Sigmoid colon (tissue), 7 donors: ENCODE measurements around the gene HIRA. TPM values are rescaled to one million over a fixed set of nuclear protein-coding genes. Genes with fewer than 3 reads are reported as not detected.

Experiments
- DNase-seq: peaks from one replicate; pipeline ENCODE4 v3.0.0-alpha.2; 2019
- H3K27ac ChIP-seq, 4 donors: fragments of 200-600 bp; sonication (generic); one replicate each; pipeline ENCODE4 v1.5.1; 2016 to 2019; ENCODE audit warnings: mild to moderate bottlenecking in 1 of 4
- H3K27me3 ChIP-seq, 3 donors: fragments of 200-600 bp; sonication (generic); one replicate each; pipeline ENCODE4 v1.5.1; 2019; ENCODE audit warnings: mild to moderate bottlenecking in 1 of 3
- H3K36me3 ChIP-seq, 4 donors: fragments of 200-600 bp; sonication (generic); one replicate each; pipeline ENCODE4 v1.5.1; 2016 to 2019
- H3K4me1 ChIP-seq, 4 donors: fragments of 200-600 bp; sonication (generic); one replicate each; pipeline ENCODE4 v1.5.1; 2017 to 2019
- H3K4me3 ChIP-seq, 4 donors: fragments of 200-600 bp; sonication (generic); one replicate each; pipeline ENCODE4 v1.5.1; 2017 to 2019; ENCODE audit warnings: mild to moderate bottlenecking in 2 of 4, moderate library complexity in 1 of 4
- H3K9me3 ChIP-seq, 4 donors: fragments of 200-600 bp in 3 of 4; sonication (generic) in 3 of 4; one replicate each; pipeline versions ENCODE4 v1.5.1 to v1.6.1; 2013 to 2019
- CTCF ChIP-seq, 4 experiments: fragments of 450-650 bp in 3 of 4; fragments of 200-600 bp in 1 of 4; IDR thresholded peaks; one replicate each; pipeline ENCODE4 v1.5.1; 2016 to 2019; ENCODE audit warnings: antibody characterized with exemption in 4 of 4, mild to moderate bottlenecking in 3 of 4, moderate library complexity in 2 of 4
- EP300 ChIP-seq, 4 donors: sonication (generic); formaldehyde crosslinking; IDR thresholded peaks; one replicate each; pipeline ENCODE4 v1.6.1; 2017; ENCODE audit warnings: antibody characterized with exemption in 4 of 4
- POLR2A ChIP-seq, 2 donors: fragments of 450-650 bp; IDR thresholded peaks; one replicate each; pipeline ENCODE4 v1.6.1; 2016; ENCODE audit warnings: antibody characterized with exemption in 2 of 2, mild to moderate bottlenecking in 2 of 2, moderate library complexity in 2 of 2
- POLR2AphosphoS5 ChIP-seq, 4 donors: sonication (generic); formaldehyde crosslinking; IDR thresholded peaks; one replicate each; pipeline ENCODE4 v1.6.1; 2017; ENCODE audit warnings: antibody characterized with exemption in 4 of 4
- WGBS, 2 donors: extraction: QIAGEN DNeasy Blood & Tissue Kit; methylation state at CpG; one replicate each; pipeline ENCODE4 v1.1.7; 2013; 5-methylcytosine and 5-hydroxymethylcytosine counted together
- intact Hi-C: fragments of 100-400 bp; cut with DNase I; formaldehyde crosslinking; loops from one replicate; pipeline ENCODE4 v1.15.1; 2023
- polyA plus RNA-seq, 3 donors: library from polyadenylated mRNA; stranded (reverse); fragments of 200-250 nt; gene quantifications; one replicate each; pipeline ENCODE4 v1.2.3, GENCODE V29; 2013
- total RNA-seq, 4 donors: library from RNA; depleted of rRNA; stranded (reverse); fragments of >200 nt; gene quantifications; one replicate each; pipeline ENCODE4 v1.1.0, GENCODE V29; 2016
- donor health status: healthy with polysubstance abuse.
- donor health status: Bipolar disorder and iron deficiency.
- donor health status: healthy.

The HIRA gene
- total and polyA plus RNA-seq, 7 donors = 11.1 to 25.0 (median 15.3) TPM

- peak overlapping the region; percentile 80 to 95 (median 88) for H3K4me3 ChIP-seq
- TF ChIP-seq POLR2A (IDR thresholded peaks at IDR 0.05) (no peak), POLR2AphosphoS5 (IDR thresholded peaks at IDR 0.05) (no peak), CTCF (IDR thresholded peaks at IDR 0.05) (no peak), EP300 (IDR thresholded peaks at IDR 0.05) (no peak)
- no peaks in the 10 kb centered on the region for H3K9me3 ChIP-seq
- H3K27me3 ChIP-seq = no peaks in the 10 kb centered on the region
- intact Hi-C loops = loop anchor here (2.0 to 10.0 kb wide), 3 partner anchors 112 to 146 kb away; partner anchors contain the start of genes ESS2, HIRA, MRPL40 and SLC25A1
- H3K27ac ChIP-seq = peak overlapping the region; percentile 70 to 82 (median 76)
- H3K4me1 ChIP-seq = peaks cover 0 to 23% (median 13%) of the 10 kb centered on the region in 4 donors
- no peaks in the 10 kb centered on the region for H3K36me3 ChIP-seq
- no peak for DNase-seq
- WGBS, 2 donors = 15 to 20% methylated on average over 27 of the region's 27 CpGs
Observed at GRCh38 chr22:19290400-19291217, 140.9 kb downstream of the HIRA start.

DNA sequence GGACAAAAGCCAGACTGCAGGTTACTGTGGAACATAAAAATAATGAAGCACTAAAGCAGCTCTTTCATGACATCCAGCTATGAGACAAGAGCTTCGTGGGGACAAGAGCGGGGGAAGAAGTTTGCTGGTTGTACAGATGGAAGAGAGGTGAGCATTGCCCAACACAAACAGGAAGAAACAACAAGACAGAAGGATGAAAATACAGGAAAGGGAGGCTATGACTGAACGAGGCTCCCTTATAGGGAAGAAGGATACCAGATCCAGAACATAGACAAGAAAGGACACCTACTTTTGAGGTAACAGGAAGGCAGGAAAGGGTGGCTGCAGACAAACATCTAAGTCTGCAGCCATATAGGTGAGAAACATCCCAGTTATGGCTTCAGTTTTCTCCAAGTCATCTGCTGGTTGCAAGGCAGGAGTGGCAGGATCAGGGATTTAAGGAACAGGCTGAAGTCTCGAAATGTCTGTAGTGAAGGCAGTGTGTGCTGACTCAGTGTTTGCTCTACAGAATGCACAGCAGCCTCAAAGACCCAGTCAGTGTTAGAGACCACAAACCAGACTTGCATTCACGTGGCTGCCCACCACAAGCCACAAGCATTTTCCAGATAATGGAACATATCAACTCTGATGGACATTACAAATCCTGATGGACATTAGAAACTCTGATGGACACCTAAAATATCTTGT lies 141.9 kb downstream of the HIRA start:
- no peaks in the 10 kb centered on the region for H3K9me3 ChIP-seq
- intact Hi-C loops = loop anchor here (2.0 to 10.0 kb wide), 3 partner anchors 111 to 145 kb away; partner anchors contain the start of genes ESS2, HIRA, MRPL40 and SLC25A1
- no peak for DNase-seq
- no peak for TF ChIP-seq POLR2A (IDR thresholded peaks at IDR 0.05)
- TF ChIP-seq CTCF (IDR thresholded peaks at IDR 0.05) = no peak
- no peak for TF ChIP-seq EP300 (IDR thresholded peaks at IDR 0.05)
- TF ChIP-seq POLR2AphosphoS5 (IDR thresholded peaks at IDR 0.05) = no peak
- H3K36me3 ChIP-seq = no peaks in the 10 kb centered on the region
- H3K4me1 ChIP-seq = peaks cover 0 to 23% (median 13%) of the 10 kb centered on the region in 4 donors
- 63 to 84% methylated on average over 5 of the region's 5 CpGs for WGBS, 2 donors
- no peak overlapping the region for H3K4me3 ChIP-seq
- no peak overlapping the region for H3K27ac ChIP-seq
- no peaks in the 10 kb centered on the region for H3K27me3 ChIP-seq

GRCh38 chr22:19287889-19288288 lies 143.6 kb downstream of the HIRA start:
- TF ChIP-seq POLR2AphosphoS5 (IDR thresholded peaks at IDR 0.05) (no peak), CTCF (IDR thresholded peaks at IDR 0.05) (no peak), EP300 (IDR thresholded peaks at IDR 0.05) (no peak), POLR2A (IDR thresholded peaks at IDR 0.05) (no peak)
- Histone ChIP-seq H3K27me3 (no peaks in the 10 kb centered on the region), H3K27ac (no peak overlapping the region), H3K36me3 (no peaks in the 10 kb centered on the region), H3K9me3 (no peaks in the 10 kb centered on the region), H3K4me3 (no peak overlapping the region), H3K4me1 (peaks cover 0 to 22% (median 13%) of the 10 kb centered on the region in 4 donors)
- 68 to 83% methylated on average over 4 of the region's 4 CpGs for WGBS, 2 donors
- no peak for DNase-seq
- intact Hi-C loops = no loop called here

- H3K27ac ChIP-seq = no peak overlapping the region
Observed at GRCh38 chr22:19287076-19287707, 144.3 kb downstream of the HIRA start.

More at GRCh38 chr22:19287076-19287707, 144.3 kb downstream of the HIRA start:
- DNase-seq = no peak
- intact Hi-C loops = no loop called here
- Histone ChIP-seq H3K4me3 (no peak overlapping the region), H3K36me3 (no peaks in the 10 kb centered on the region), H3K9me3 (no peaks in the 10 kb centered on the region), H3K4me1 (peaks cover 0 to 15% (median 7%) of the 10 kb centered on the region in 4 donors), H3K27me3 (no peaks in the 10 kb centered on the region)
- TF ChIP-seq POLR2A (IDR thresholded peaks at IDR 0.05) (no peak), POLR2AphosphoS5 (IDR thresholded peaks at IDR 0.05) (no peak), CTCF (IDR thresholded peaks at IDR 0.05) (no peak), EP300 (IDR thresholded peaks at IDR 0.05) (no peak)
- WGBS, 2 donors = 15 to 53% methylated on average over 5 of the region's 5 CpGs
